DND-41 (cell line): ENCODE data around the gene FBF1.
"Not testable (repeated sequence)": the region's sequence is repeated elsewhere in the genome, so short reads cannot be mapped to it uniquely, and the experiment has no call there.

Source experiments
- ATAC-seq: fragments of 200-7000 bp; cut with Tn5 transposase; 3 replicates; pipeline ENCODE4 v1.9.1; 2021; ENCODE audit warnings: low read depth; ENCODE audit not compliant: insufficient read depth
- DNase-seq: peaks from one replicate; pipeline ENCODE4 v3.0.0-alpha.2; 2020
- H2AFZ ChIP-seq: 2 replicates; pipeline ENCODE4 v1.6.0; 2012; ENCODE audit warnings: low read depth, low read length
- H3K27ac ChIP-seq: 2 replicates; pipeline ENCODE4 v1.5.1; 2012; ENCODE audit warnings: low read length, inconsistent platforms
- H3K27me3 ChIP-seq: fragments of 200-600 bp; sonication (generic); 2 replicates; pipeline ENCODE4 v1.6.0; 2012; ENCODE audit warnings: low read length, mild to moderate bottlenecking, inconsistent platforms; ENCODE audit not compliant: insufficient read depth, poor library complexity
- H3K36me3 ChIP-seq: 2 replicates; pipeline ENCODE4 v1.5.1; 2012; ENCODE audit warnings: low read length, inconsistent platforms; ENCODE audit not compliant: insufficient read depth
- H3K4me1 ChIP-seq: 2 replicates; pipeline ENCODE4 v1.5.1; 2012; ENCODE audit warnings: mild to moderate bottlenecking, low read length; ENCODE audit not compliant: insufficient read depth
- H3K4me2 ChIP-seq: 2 replicates; pipeline ENCODE4 v1.6.0; 2012; ENCODE audit warnings: mild to moderate bottlenecking, moderate library complexity, low read length, inconsistent platforms; ENCODE audit not compliant: insufficient read depth
- H3K4me3 ChIP-seq, 2 experiments: fragments of 200-600 bp in 1 of 2; shearing (Covaris generic) in 1 of 2; 2 replicates each; pipeline ENCODE4 v1.5.1; 2012 to 2016; ENCODE audit warnings: inconsistent platforms in 2 of 2, low read length in 2 of 2, mild to moderate bottlenecking in 2 of 2, low read depth in 1 of 2, moderate library complexity in 1 of 2
- H3K79me2 ChIP-seq: 2 replicates; pipeline ENCODE4 v1.6.0; 2012; ENCODE audit warnings: low read length, inconsistent platforms; ENCODE audit not compliant: insufficient read depth
- H3K9ac ChIP-seq: 2 replicates; pipeline ENCODE4 v1.6.0; 2012; ENCODE audit warnings: low read depth, mild to moderate bottlenecking, inconsistent platforms, low read length, moderate library complexity
- H3K9me3 ChIP-seq: 2 replicates; pipeline ENCODE4 v1.5.1; 2012; ENCODE audit warnings: low read length, moderate library complexity, mild to moderate bottlenecking, inconsistent platforms; ENCODE audit not compliant: insufficient read depth, severe bottlenecking
- H4K20me1 ChIP-seq: 2 replicates; pipeline ENCODE4 v1.6.0; 2012; ENCODE audit warnings: low read length; ENCODE audit not compliant: insufficient read depth
- CTCF ChIP-seq: IDR thresholded peaks from 2 replicates; pipeline ENCODE4 v1.5.1; 2012; ENCODE audit warnings: borderline replicate concordance, low read length, moderate library complexity, mild to moderate bottlenecking; ENCODE audit not compliant: poor library complexity, severe bottlenecking; ENCODE audit errors: extremely low read depth
- EZH2 ChIP-seq: IDR thresholded peaks from 3 replicates; pipeline ENCODE4 v1.6.1; 2012; ENCODE audit warnings: borderline replicate concordance, low read depth, mild to moderate bottlenecking, moderate library complexity, low read length, inconsistent platforms; ENCODE audit not compliant: severe bottlenecking

FBF1 gene

GRCh38 chr17:75888484-75888883 lies 52.4 kb downstream of the FBF1 start:
- Histone ChIP-seq H3K27me3 (no peaks in the 10 kb centered on the region), H2AFZ (no peak overlapping the region), H3K9me3 (no peaks in the 10 kb centered on the region), H4K20me1 (peaks cover 13% of the 10 kb centered on the region; the same call in 1 of the 2 replicates), H3K9ac (no peak overlapping the region), H3K36me3 (peaks cover 39% of the 10 kb centered on the region), H3K4me3 (no peak overlapping the region), H3K27ac (no peak overlapping the region), H3K79me2 (peaks cover 5% of the 10 kb centered on the region; the same call in 1 of the 2 replicates), H3K4me1 (no peaks in the 10 kb centered on the region), H3K4me2 (no peak overlapping the region)
- ATAC-seq: peak; percentile 22; the same call in 1 of the 3 replicates
- DNase-seq: no peak
- TF ChIP-seq EZH2 (no peak), CTCF (no peak)

- not testable (repeated sequence) for DNase-seq, ATAC-seq, H3K4me2 ChIP-seq, H3K79me2 ChIP-seq, H3K9ac ChIP-seq, H3K4me3 ChIP-seq, H3K27me3 ChIP-seq, H4K20me1 ChIP-seq, H3K27ac ChIP-seq, H3K9me3 ChIP-seq, H2AFZ ChIP-seq
- H3K36me3 ChIP-seq: peaks cover 16% of the 10 kb centered on the region
- H3K4me1 ChIP-seq: peaks cover 22% of the 10 kb centered on the region
These were observed 55.0 kb downstream of the FBF1 start for GRCh38 chr17:75885860-75886259.

- H2AFZ ChIP-seq: no peak overlapping the region
These were observed 55.4 kb downstream of the FBF1 start for GRCh38 chr17:75885431-75885830.

More at GRCh38 chr17:75885431-75885830, 55.4 kb downstream of the FBF1 start:
- H3K27ac ChIP-seq: no peak overlapping the region
- DNase-seq (no peak), ATAC-seq (no peak)
- no peaks in the 10 kb centered on the region for H3K27me3 ChIP-seq
- peaks cover 12% of the 10 kb centered on the region for H3K36me3 ChIP-seq
- H4K20me1 ChIP-seq: peaks cover 3% of the 10 kb centered on the region; the same call in 1 of the 2 replicates
- no peak overlapping the region for H3K4me2 ChIP-seq
- no peak overlapping the region for H3K4me3 ChIP-seq
- peaks cover 22% of the 10 kb centered on the region for H3K4me1 ChIP-seq
- no peaks in the 10 kb centered on the region for H3K79me2 ChIP-seq
- no peaks in the 10 kb centered on the region for H3K9me3 ChIP-seq
- H3K9ac ChIP-seq: no peak overlapping the region
- no peak for TF ChIP-seq CTCF
- TF ChIP-seq EZH2: no peak
